Psoas muscle (tissue), 8 donors: ENCODE data around the gene CGB3. TPM values are rescaled to one million over a fixed set of nuclear protein-coding genes. Genes with fewer than 3 reads are reported as not detected.

ENCODE experiments used
- ATAC-seq, 4 donors: fragments of 200-7000 bp; cut with Tn5 transposase; one replicate each; pipeline ENCODE4 v1.9.1; 2020; ENCODE audit warnings: moderate library complexity in 3 of 4, mild to moderate bottlenecking in 2 of 4
- DNase-seq, 2 donors: peaks; one replicate each; pipeline ENCODE4 v3.0.0-alpha.2; 2020
- H3K27ac ChIP-seq: fragments of 200-600 bp; one replicate; pipeline ENCODE4 v1.8.0; 2022
- H3K27me3 ChIP-seq, 3 donors: fragments of 200-600 bp in 1 of 3; one replicate each; pipeline versions ENCODE4 v1.6.1 to v1.8.0; 2013 to 2022; ENCODE audit warnings: low read length in 2 of 3, mild to moderate bottlenecking in 2 of 3, moderate library complexity in 1 of 3; ENCODE audit not compliant: insufficient read depth in 3 of 3
- H3K36me3 ChIP-seq, 2 donors: fragments of 200-600 bp in 1 of 2; one replicate each; pipeline versions ENCODE4 v1.6.1 to v1.8.0; 2013 to 2022; ENCODE audit warnings: low read depth in 1 of 2, mild to moderate bottlenecking in 1 of 2, moderate library complexity in 1 of 2; ENCODE audit not compliant: insufficient read depth in 1 of 2
- H3K4me1 ChIP-seq: fragments of 200-600 bp; one replicate; pipeline ENCODE4 v1.8.0; 2022
- H3K4me3 ChIP-seq: fragments of 200-600 bp; one replicate; pipeline ENCODE4 v1.8.0; 2022; ENCODE audit warnings: mild to moderate bottlenecking
- H3K9me3 ChIP-seq: fragments of 200-600 bp; one replicate; pipeline ENCODE4 v1.8.0; 2022
- CTCF ChIP-seq: fragments of 200-600 bp; IDR thresholded peaks from one replicate; pipeline ENCODE4 v1.8.0; 2022; ENCODE audit warnings: antibody characterized with exemption
- WGBS, 3 donors: extraction: QIAGEN DNeasy Blood & Tissue Kit; methylation state at CpG; one replicate each; pipeline versions ENCODE4 v1.1.6 to v1.1.7; 2013; 5-methylcytosine and 5-hydroxymethylcytosine counted together
- intact Hi-C, 2 donors: fragments of 100-400 bp; cut with DNase I; formaldehyde crosslinking; loops; one replicate each; pipeline versions ENCODE4 v1.11.0 to v1.14.2; 2022
- polyA plus RNA-seq, 3 donors: library from polyadenylated mRNA; stranded (reverse); fragments of 200-250 nt; gene quantifications; one replicate each; pipeline ENCODE4 v1.2.3, GENCODE V29; 2013
- total RNA-seq, 4 donors: library from RNA; stranded (reverse); fragmentation: NEBNext Ultra II Directional in 2 of 4; extraction: Animal tissue kit (Norgen Biotek cat#: 25700) in 2 of 4; gene quantifications; one replicate each; pipeline versions ENCODE4 v1.2.1 to v1.2.4, GENCODE V29; 2021 to 2023
- donor health status: healthy with polysubstance abuse.
- donor health status: DM: no; HTN: no; CAD: no; lungs with moderate emphysema.
- donor health status: Bipolar disorder and iron deficiency.
- donor health status: healthy.
- donor health status: DM: yes; HTN: yes; CAD: no.
- donor health status: DM: no; HTN: no; CAD: no.
- donor health status: DM: no; HTN: no; CAD: no.
- donor health status: DM: yes; HTN: yes; CAD: no.

Gene CGB3
- total and polyA plus RNA-seq, 7 donors: not detected

- no peak for TF ChIP-seq CTCF
- intact Hi-C loops: loop anchor here in 1 of 2 donors (5.0 kb wide), 1 partner anchor 69 kb away; no protein-coding TSS in a partner anchor
- ATAC-seq: peak; percentile 76 to 85 (median 82)
These were observed 41.9 kb upstream of the CGB3 start for GRCh38 chr19:49065905-49066512.

GRCh38 chr19:49064768-49065611 is 40.9 kb upstream of the CGB3 start, which contains the start of gene NTF4:
NTF4 (minus strand) TSS chr19:49064818; CDS start chr19:49061997, 2,821 bp downstream.
- intact Hi-C loops: loop anchor here in 1 of 2 donors (5.0 kb wide), 1 partner anchor 68 kb away; no protein-coding TSS in a partner anchor
- Histone ChIP-seq H3K4me3 (peak within 1 kb of the TSS; percentile 52), H3K36me3 (no peaks in the 10 kb centered on the region), H3K9me3 (no peaks in the 10 kb centered on the region), H3K27me3 (peaks cover 0 to 4% (median 0%) of the 10 kb centered on the region in 3 donors), H3K4me1 (peaks cover 17% of the 10 kb centered on the region), H3K27ac (peak within 1 kb of the TSS; percentile 63)
- DNase-seq (peak; percentile 19 to 56), ATAC-seq (peak; percentile 41 to 54 (median 48))
- 2% methylated on average over 38 to 53 of the region's 53 CpGs for whole genome bisulfite sequencing, 3 donors
- no peak for TF ChIP-seq CTCF

More at GRCh38 chr19:49065905-49066512, 41.9 kb upstream of the CGB3 start:
- Histone ChIP-seq H3K4me1 (peaks cover 17% of the 10 kb centered on the region), H3K36me3 (no peaks in the 10 kb centered on the region), H3K9me3 (no peaks in the 10 kb centered on the region), H3K27ac (peak overlapping the region; percentile 63), H3K4me3 (peak overlapping the region; percentile 52), H3K27me3 (peaks cover 0 to 4% (median 0%) of the 10 kb centered on the region in 3 donors)
- DNase-seq: peak; percentile 44 to 74
- WGBS, 3 donors: 16 to 22% (median 17%) methylated on average over 12 to 13 of the region's 13 CpGs

- Histone ChIP-seq H3K4me1 (peaks cover 17% of the 10 kb centered on the region), H3K27me3 (no peaks in the 10 kb centered on the region), H3K9me3 (no peaks in the 10 kb centered on the region), H3K4me3 (no peak overlapping the region), H3K36me3 (no peaks in the 10 kb centered on the region), H3K27ac (no peak overlapping the region)
- no peak for TF ChIP-seq CTCF
- 51 to 57% (median 54%) methylated on average over 8 to 10 of the region's 10 CpGs for WGBS, 3 donors
- ATAC-seq: no peak
- DNase-seq: no peak
- intact Hi-C loops: no loop called here
These were observed 40.0 kb upstream of the CGB3 start for GRCh38 chr19:49064029-49064629.

- no peak for TF ChIP-seq CTCF
- intact Hi-C loops: no loop called here
- H3K4me3 ChIP-seq: no peak overlapping the region
- no peak for ATAC-seq
- H3K27ac ChIP-seq: no peak overlapping the region
- H3K4me1 ChIP-seq: peaks cover 11% of the 10 kb centered on the region
- no peaks in the 10 kb centered on the region for H3K36me3 ChIP-seq
- no peak for DNase-seq
- WGBS, 3 donors: 79 to 84% (median 83%) methylated on average over 25 of the region's 25 CpGs
- H3K9me3 ChIP-seq: no peaks in the 10 kb centered on the region
- no peaks in the 10 kb centered on the region for H3K27me3 ChIP-seq
These were observed 37.3 kb upstream of the CGB3 start for GRCh38 chr19:49061445-49061844.
